Breast epithelium (tissue), 4 donors: ENCODE measurements around the gene WDFY2. TPM values are rescaled to one million over a fixed set of nuclear protein-coding genes. Genes with fewer than 3 reads are reported as not detected.

Experiments used
- DNase-seq, 2 donors: peaks; one replicate each; pipeline ENCODE4 v3.0.0-alpha.2; 2019; ENCODE audit warnings: low spot score in 2 of 2
- H3K27ac ChIP-seq, 2 donors: fragments of 200-600 bp; sonication (generic) in 1 of 2; one replicate each; pipeline ENCODE4 v1.5.1; 2016 to 2019; ENCODE audit warnings: mild to moderate bottlenecking in 1 of 2
- H3K27me3 ChIP-seq, 2 donors: fragments of 200-600 bp; sonication (generic) in 1 of 2; one replicate each; pipeline versions ENCODE4 v1.5.1 to v1.6.0; 2017 to 2019; ENCODE audit warnings: control low read depth in 1 of 2, mild to moderate bottlenecking in 1 of 2
- H3K36me3 ChIP-seq: fragments of 200-600 bp; one replicate; pipeline ENCODE4 v1.5.1; 2019
- H3K4me1 ChIP-seq, 2 donors: fragments of 200-600 bp; sonication (generic); one replicate each; pipeline ENCODE4 v1.5.1; 2016 to 2019; ENCODE audit warnings: control low read depth in 1 of 2
- H3K4me3 ChIP-seq, 3 donors: fragments of 200-600 bp; sonication (generic); 1 replicate in 2 of 3; 2 replicates in 1 of 3; pipeline ENCODE4 v1.5.1; 2016 to 2019; ENCODE audit warnings: mild to moderate bottlenecking in 3 of 3, moderate library complexity in 2 of 3
- H3K9me3 ChIP-seq, 2 donors: fragments of 200-600 bp; sonication (generic) in 1 of 2; one replicate each; pipeline ENCODE4 v1.5.1; 2016 to 2019; ENCODE audit warnings: control low read depth in 1 of 2
- CTCF ChIP-seq, 3 donors: fragments of 450-650 bp; IDR thresholded peaks; one replicate each; pipeline ENCODE4 v1.5.1; 2016 to 2017; ENCODE audit warnings: antibody characterized with exemption in 3 of 3, mild to moderate bottlenecking in 3 of 3, moderate library complexity in 3 of 3
- POLR2A ChIP-seq: fragments of 450-650 bp; IDR thresholded peaks from one replicate; pipeline ENCODE4 v1.6.1; 2016; ENCODE audit warnings: antibody characterized with exemption, mild to moderate bottlenecking, moderate library complexity
- POLR2AphosphoS5 ChIP-seq, 3 donors: sonication (generic); formaldehyde crosslinking; IDR thresholded peaks; one replicate each; pipeline ENCODE4 v1.6.1; 2017; ENCODE audit warnings: antibody characterized with exemption in 3 of 3
- intact Hi-C: fragments of 100-400 bp; cut with DNase I; formaldehyde crosslinking; loops from one replicate; pipeline ENCODE4 v1.15.1; 2023; ENCODE audit warnings: low total_unique reads
- total RNA-seq, 3 donors: library from RNA; depleted of rRNA; stranded (reverse); fragments of >200 nt; gene quantifications; one replicate each; pipeline ENCODE4 v1.1.0, GENCODE V29; 2016

The WDFY2 gene
- total RNA-seq, 3 donors from 2014 or later = 21.0 to 27.7 (median 21.4) TPM

- no peak for DNase-seq
- H3K36me3 ChIP-seq = no peaks in the 10 kb centered on the region
- no peak overlapping the region for H3K4me3 ChIP-seq
- no peaks in the 10 kb centered on the region for H3K27me3 ChIP-seq
- no peaks in the 10 kb centered on the region for H3K9me3 ChIP-seq
- intact Hi-C loops = no loop called here
- H3K4me1 ChIP-seq = peaks cover 0 to 14% of the 10 kb centered on the region in 2 donors
- TF ChIP-seq POLR2A (no peak), POLR2AphosphoS5 (IDR thresholded peaks at IDR 0.05) (no peak), CTCF (IDR thresholded peaks at IDR 0.05) (no peak)
- H3K27ac ChIP-seq = no peak overlapping the region
These were observed 39.2 kb downstream of the WDFY2 start for GRCh38 chr13:51623473-51623872.

GRCh38 chr13:51624207-51624606 lies 39.9 kb downstream of the WDFY2 start:
- Histone ChIP-seq H3K36me3 (no peaks in the 10 kb centered on the region), H3K27me3 (no peaks in the 10 kb centered on the region), H3K9me3 (no peaks in the 10 kb centered on the region), H3K4me1 (peaks cover 0 to 8% of the 10 kb centered on the region in 2 donors), H3K4me3 (no peak overlapping the region), H3K27ac (no peak overlapping the region)
- DNase-seq = no peak
- intact Hi-C loops = no loop called here
- TF ChIP-seq POLR2A (no peak), CTCF (IDR thresholded peaks at IDR 0.05) (no peak), POLR2AphosphoS5 (IDR thresholded peaks at IDR 0.05) (no peak)

GRCh38 chr13:51624695-51625345 lies 40.6 kb downstream of the WDFY2 start:
- no peaks in the 10 kb centered on the region for H3K9me3 ChIP-seq
- no peak overlapping the region for H3K4me3 ChIP-seq
- H3K27me3 ChIP-seq = no peaks in the 10 kb centered on the region
- no peaks in the 10 kb centered on the region for H3K36me3 ChIP-seq
- DNase-seq = no peak
- no peak for TF ChIP-seq POLR2A
- TF ChIP-seq POLR2AphosphoS5 (IDR thresholded peaks at IDR 0.05) = no peak
- no peak for TF ChIP-seq CTCF (IDR thresholded peaks at IDR 0.05)
- intact Hi-C loops = no loop called here
- H3K27ac ChIP-seq = peak overlapping the region; percentile 43 to 69
- peaks cover 0 to 8% of the 10 kb centered on the region in 2 donors for H3K4me1 ChIP-seq

- DNase-seq = no peak
- H3K4me3 ChIP-seq = no peak overlapping the region
- no peak for TF ChIP-seq POLR2AphosphoS5 (IDR thresholded peaks at IDR 0.05)
- TF ChIP-seq POLR2A = no peak
- TF ChIP-seq CTCF (IDR thresholded peaks at IDR 0.05) = no peak
- H3K36me3 ChIP-seq = no peaks in the 10 kb centered on the region
- no peaks in the 10 kb centered on the region for H3K27me3 ChIP-seq
- H3K27ac ChIP-seq = peak overlapping the region; percentile 49 to 69
- intact Hi-C loops = no loop called here
- H3K9me3 ChIP-seq = no peaks in the 10 kb centered on the region
- peaks cover 0 to 8% of the 10 kb centered on the region in 2 donors for H3K4me1 ChIP-seq
These were observed 41.5 kb downstream of the WDFY2 start for GRCh38 chr13:51625555-51626345.

- Histone ChIP-seq H3K4me1 (peaks cover 0 to 8% of the 10 kb centered on the region in 2 donors), H3K4me3 (no peak overlapping the region), H3K27me3 (no peaks in the 10 kb centered on the region), H3K9me3 (no peaks in the 10 kb centered on the region), H3K27ac (peak overlapping the region; percentile 33 to 69), H3K36me3 (no peaks in the 10 kb centered on the region)
- DNase-seq = peak in 1 of 2 donors; percentile 47
- intact Hi-C loops = no loop called here
- TF ChIP-seq POLR2A (no peak), POLR2AphosphoS5 (IDR thresholded peaks at IDR 0.05) (no peak), CTCF (IDR thresholded peaks at IDR 0.05) (no peak)
These were observed 42.5 kb downstream of the WDFY2 start for GRCh38 chr13:51626749-51627148.
